ENCODE data around the gene ADAMTS10.
"Not testable (repeated sequence)": the region's sequence is repeated elsewhere in the genome, so short reads cannot be mapped to it uniquely, and the experiment has no call there.

The ADAMTS10 gene

GRCh38 chr19:8589177-8589714 is 21.3 kb downstream of the ADAMTS10 start:
- DNase-seq: no peak

GRCh38 chr19:8585894-8586750 is 24.4 kb downstream of the ADAMTS10 start:
- DNase-seq: peak; percentile 37

GRCh38 chr19:8584965-8585893 is 25.3 kb downstream of the ADAMTS10 start:
- DNase-seq: no peak

- DNase-seq: peak; percentile 74
These were observed 29.7 kb downstream of the ADAMTS10 start for GRCh38 chr19:8580710-8581281.

GRCh38 chr19:8578642-8579265 is 31.8 kb downstream of the ADAMTS10 start:
- peak; percentile 59 for DNase-seq

- no peak for DNase-seq
These were observed 32.8 kb downstream of the ADAMTS10 start for GRCh38 chr19:8577741-8578140.

- no peak for DNase-seq
These were observed 33.3 kb downstream of the ADAMTS10 start, which contains the start of gene MYO1F for GRCh38 chr19:8577247-8577646. MYO1F (minus strand) TSS chr19:8577442; CDS start chr19:8577309, 133 bp downstream.

GRCh38 chr19:8576273-8576993 is 34.1 kb downstream of the ADAMTS10 start:
- no peak for DNase-seq

GRCh38 chr19:8575467-8575997 is 35.0 kb downstream of the ADAMTS10 start:
- DNase-seq: peak; percentile 30

GRCh38 chr19:8574619-8574922 is 35.9 kb downstream of the ADAMTS10 start:
- DNase-seq: not testable (repeated sequence)

- DNase-seq: no peak
These were observed 37.2 kb downstream of the ADAMTS10 start for GRCh38 chr19:8573316-8573715.

GRCh38 chr19:8571006-8571411 is 39.5 kb downstream of the ADAMTS10 start:
- peak; percentile 70 for DNase-seq

GRCh38 chr19:8569066-8569771 is 41.3 kb downstream of the ADAMTS10 start:
- DNase-seq: peak; percentile 93

GRCh38 chr19:8567522-8568172 is 42.9 kb downstream of the ADAMTS10 start:
- no peak for DNase-seq

GRCh38 chr19:8566855-8567254 is 43.7 kb downstream of the ADAMTS10 start:
- no peak for DNase-seq

- not testable (repeated sequence) for DNase-seq
These were observed 45.6 kb downstream of the ADAMTS10 start for GRCh38 chr19:8564866-8565265.

GRCh38 chr19:8561075-8561764 is 49.3 kb downstream of the ADAMTS10 start:
- no peak for DNase-seq

- DNase-seq: no peak
These were observed 52.2 kb downstream of the ADAMTS10 start for GRCh38 chr19:8558325-8558724.

GRCh38 chr19:8557642-8558238 is 52.8 kb downstream of the ADAMTS10 start:
- DNase-seq: no peak

Measured in EL (cell line).